OCI-LY3 (cell line): ENCODE data around the gene GALNTL6.

Experiments used
- H2AFZ ChIP-seq: fragments of 200-600, 300-600 bp; shearing (Covaris generic); 2 replicates; pipeline ENCODE4 v1.6.0; 2014; ENCODE audit warnings: antibody characterized with exemption, low read depth, low read length
- H3K27ac ChIP-seq: fragments of 200-600, 300-600 bp; sonication (generic); 2 replicates; pipeline ENCODE4 v1.5.1; 2014; ENCODE audit warnings: mild to moderate bottlenecking, low read length, moderate library complexity, mixed read lengths
- H3K27me3 ChIP-seq: fragments of 200-600, 300-600 bp; sonication (generic); 2 replicates; pipeline ENCODE4 v1.6.1; 2014; ENCODE audit warnings: low read depth, low read length, mixed read lengths
- H3K36me3 ChIP-seq: fragments of 200-600, 300-600 bp; sonication (generic); replicated peaks from 2 replicates; pipeline ENCODE3; 2014; ENCODE audit warnings: low read depth, low read length, mixed read lengths
- H3K4me1 ChIP-seq: fragments of 300-600, 200-600 bp; sonication (generic); 2 replicates; pipeline ENCODE4 v1.6.1; 2014; ENCODE audit warnings: low read length, mixed read lengths
- H3K4me2 ChIP-seq: fragments of 200-600, 300-600 bp; sonication (generic); 2 replicates; pipeline ENCODE4 v1.6.1; 2014; ENCODE audit warnings: low read length, mixed read lengths
- H3K4me3 ChIP-seq: fragments of 300-600, 200-600 bp; sonication (generic); 2 replicates; pipeline ENCODE4 v1.5.1; 2014; ENCODE audit warnings: antibody characterized with exemption, mild to moderate bottlenecking, low read length, moderate library complexity
- H3K79me2 ChIP-seq: fragments of 300-600, 200-600 bp; shearing (Covaris generic); 2 replicates; pipeline ENCODE4 v1.6.1; 2014; ENCODE audit warnings: mild to moderate bottlenecking, low read length, mixed read lengths
- H3K9ac ChIP-seq: fragments of 300-600, 200-600 bp; shearing (Covaris generic); 2 replicates; pipeline ENCODE4 v1.6.0; 2014; ENCODE audit warnings: mild to moderate bottlenecking, low read length, moderate library complexity
- H3K9me3 ChIP-seq: fragments of 200-600, 300-600 bp; shearing (Covaris generic); 2 replicates; pipeline ENCODE4 v1.6.1; 2014; ENCODE audit warnings: low read length, mixed read lengths; ENCODE audit not compliant: insufficient read depth
- H4K20me1 ChIP-seq: fragments of 200-600, 300-600 bp; sonication (generic); 2 replicates; pipeline ENCODE4 v1.6.1; 2016; ENCODE audit warnings: low read length, mixed read lengths; ENCODE audit not compliant: insufficient read depth
- CTCF ChIP-seq: fragments of 200-600, 300-600 bp; sonication (generic); IDR thresholded peaks from 2 replicates; pipeline ENCODE4 v1.5.1; 2014; ENCODE audit warnings: antibody characterized with exemption, low read length, low read depth
- EZH2phosphoT487 ChIP-seq: fragments of 200-600 bp; shearing (Covaris generic); IDR thresholded peaks from 2 replicates; pipeline ENCODE4 v1.6.1; 2018; ENCODE audit warnings: antibody characterized with exemption, mixed run types, low read depth

Gene GALNTL6

GRCh38 chr4:173009129-173009823 lies 1196.1 kb downstream of the GALNTL6 start:
- no peak overlapping the region for H3K27ac ChIP-seq
- H3K9ac ChIP-seq = no peak overlapping the region
- H3K4me2 ChIP-seq = no peak overlapping the region
- no peak overlapping the region for H3K4me3 ChIP-seq
- no peaks in the 10 kb centered on the region for H4K20me1 ChIP-seq
- H3K9me3 ChIP-seq = no peaks in the 10 kb centered on the region
- no peaks in the 10 kb centered on the region for H3K79me2 ChIP-seq
- H3K36me3 ChIP-seq = no peaks in the 10 kb centered on the region
- TF ChIP-seq CTCF = no peak
- no peak for TF ChIP-seq EZH2phosphoT487
- H3K27me3 ChIP-seq = no peaks in the 10 kb centered on the region
- no peaks in the 10 kb centered on the region for H3K4me1 ChIP-seq
- H2AFZ ChIP-seq = no peak overlapping the region

GRCh38 chr4:173012608-173013007 lies 1199.4 kb downstream of the GALNTL6 start:
- Histone ChIP-seq H3K9me3 (no peaks in the 10 kb centered on the region), H3K9ac (no peak overlapping the region), H3K27ac (no peak overlapping the region), H3K79me2 (no peaks in the 10 kb centered on the region), H3K36me3 (no peaks in the 10 kb centered on the region), H2AFZ (no peak overlapping the region), H3K4me1 (no peaks in the 10 kb centered on the region), H4K20me1 (no peaks in the 10 kb centered on the region), H3K4me2 (no peak overlapping the region), H3K4me3 (no peak overlapping the region), H3K27me3 (no peaks in the 10 kb centered on the region)
- TF ChIP-seq EZH2phosphoT487 (no peak), CTCF (no peak)

- TF ChIP-seq EZH2phosphoT487 = no peak
- peak; percentile 87 for TF ChIP-seq CTCF
- H2AFZ ChIP-seq = no peak overlapping the region
- no peak overlapping the region for H3K4me2 ChIP-seq
- H3K4me1 ChIP-seq = no peaks in the 10 kb centered on the region
- H3K27ac ChIP-seq = no peak overlapping the region
- H3K4me3 ChIP-seq = no peak overlapping the region
- no peaks in the 10 kb centered on the region for H3K9me3 ChIP-seq
- no peaks in the 10 kb centered on the region for H3K79me2 ChIP-seq
- H4K20me1 ChIP-seq = no peaks in the 10 kb centered on the region
- no peaks in the 10 kb centered on the region for H3K36me3 ChIP-seq
- H3K27me3 ChIP-seq = no peaks in the 10 kb centered on the region
- H3K9ac ChIP-seq = no peak overlapping the region
Measured at GRCh38 chr4:173013232-173013930, 1200.2 kb downstream of the GALNTL6 start.

- no peak overlapping the region for H3K27ac ChIP-seq
- no peak overlapping the region for H3K9ac ChIP-seq
- H3K9me3 ChIP-seq = no peaks in the 10 kb centered on the region
Measured at GRCh38 chr4:173014113-173014558, 1200.9 kb downstream of the GALNTL6 start.

More at GRCh38 chr4:173014113-173014558, 1200.9 kb downstream of the GALNTL6 start:
- no peak overlapping the region for H3K4me3 ChIP-seq
- no peaks in the 10 kb centered on the region; the same call in 1 of the 2 replicates for H3K27me3 ChIP-seq
- no peak overlapping the region for H2AFZ ChIP-seq
- H4K20me1 ChIP-seq = no peaks in the 10 kb centered on the region
- TF ChIP-seq EZH2phosphoT487 (no peak), CTCF (no peak)
- no peaks in the 10 kb centered on the region for H3K79me2 ChIP-seq
- H3K36me3 ChIP-seq = no peaks in the 10 kb centered on the region
- H3K4me1 ChIP-seq = no peaks in the 10 kb centered on the region
- H3K4me2 ChIP-seq = no peak overlapping the region
